ENCODE results near the gene GPR27. TPM values are rescaled to one million over a fixed set of nuclear protein-coding genes. Genes with fewer than 3 reads are reported as not detected.

Gene GPR27
- not detected for polyA plus RNA-seq (2012; ENCODE audit: low read depth, missing spikeins)

GRCh38 chr3:71753701-71754609 lies at the start of gene GPR27:
TSS of gene GPR27 (plus strand) at chr3:71753855. CDS start at chr3:71754050, 195 bp downstream.
- DNase-seq (ENCODE audit: insufficient read length, low spot score) (peak; percentile 27), FAIRE-seq (peak; percentile 54)
- TF ChIP-seq SPI1 (IDR thresholded peaks at IDR 0.05; ENCODE audit: low read depth, low read length) (no peak), TAF1 (IDR thresholded peaks at IDR 0.05; ENCODE audit: low read depth, low read length) (no peak), POLR2AphosphoS5 (IDR thresholded peaks at IDR 0.05; ENCODE audit: low read depth, low read length) (no peak), POU2F2 (IDR thresholded peaks at IDR 0.05; ENCODE audit: low read depth, low read length) (no peak), POLR2A (IDR thresholded peaks at IDR 0.05; ENCODE audit: low read depth, low read length) (no peak), PAX5 (IDR thresholded peaks at IDR 0.05; ENCODE audit: insufficient read depth, low read length, severe bottlenecking) (no peak)

GRCh38 chr3:71704915-71705314 lies 48.7 kb upstream of the GPR27 start:
- no peak for TF ChIP-seq POLR2A (IDR thresholded peaks at IDR 0.05; ENCODE audit: low read depth, low read length)
- FAIRE-seq (no peak), DNase-seq (ENCODE audit: insufficient read length, low spot score) (no peak)

GRCh38 chr3:71705681-71706080 lies 48.0 kb upstream of the GPR27 start:
- DNase-seq (ENCODE audit: insufficient read length, low spot score) (no peak), FAIRE-seq (no peak)
- no peak for TF ChIP-seq POU2F2 (IDR thresholded peaks at IDR 0.05; ENCODE audit: low read depth, low read length)
- no peak for TF ChIP-seq TAF1 (IDR thresholded peaks at IDR 0.05; ENCODE audit: low read depth, low read length)
- TF ChIP-seq PAX5 (IDR thresholded peaks at IDR 0.05; ENCODE audit: insufficient read depth, low read length, severe bottlenecking): no peak
- no peak for TF ChIP-seq SPI1 (IDR thresholded peaks at IDR 0.05; ENCODE audit: low read depth, low read length)
- TF ChIP-seq POLR2A (IDR thresholded peaks at IDR 0.05; ENCODE audit: low read depth, low read length): no peak
- no peak for TF ChIP-seq POLR2AphosphoS5 (IDR thresholded peaks at IDR 0.05; ENCODE audit: low read depth, low read length)

- DNase-seq (ENCODE audit: insufficient read length, low spot score): no peak
- TF ChIP-seq POU2F2 (IDR thresholded peaks at IDR 0.05; ENCODE audit: low read depth, low read length) (no peak), TAF1 (IDR thresholded peaks at IDR 0.05; ENCODE audit: low read depth, low read length) (no peak), PAX5 (IDR thresholded peaks at IDR 0.05; ENCODE audit: insufficient read depth, low read length, severe bottlenecking) (no peak), POLR2AphosphoS5 (IDR thresholded peaks at IDR 0.05; ENCODE audit: low read depth, low read length) (no peak), POLR2A (IDR thresholded peaks at IDR 0.05; ENCODE audit: low read depth, low read length) (no peak), SPI1 (IDR thresholded peaks at IDR 0.05; ENCODE audit: low read depth, low read length) (no peak)
- no peak for FAIRE-seq
Observed at GRCh38 chr3:71707595-71707994, 46.1 kb upstream of the GPR27 start.

GRCh38 chr3:71708476-71709105 lies 45.1 kb upstream of the GPR27 start:
- TF ChIP-seq POU2F2 (IDR thresholded peaks at IDR 0.05; ENCODE audit: low read depth, low read length): no peak
- no peak for TF ChIP-seq PAX5 (IDR thresholded peaks at IDR 0.05; ENCODE audit: insufficient read depth, low read length, severe bottlenecking)
- no peak for TF ChIP-seq POLR2A (IDR thresholded peaks at IDR 0.05; ENCODE audit: low read depth, low read length)
- TF ChIP-seq TAF1 (IDR thresholded peaks at IDR 0.05; ENCODE audit: low read depth, low read length): no peak
- TF ChIP-seq SPI1 (IDR thresholded peaks at IDR 0.05; ENCODE audit: low read depth, low read length): no peak
- no peak for TF ChIP-seq POLR2AphosphoS5 (IDR thresholded peaks at IDR 0.05; ENCODE audit: low read depth, low read length)
- no peak for FAIRE-seq
- DNase-seq (ENCODE audit: insufficient read length, low spot score): no peak

- TF ChIP-seq TAF1 (IDR thresholded peaks at IDR 0.05; ENCODE audit: low read depth, low read length) (no peak), PAX5 (IDR thresholded peaks at IDR 0.05; ENCODE audit: insufficient read depth, low read length, severe bottlenecking) (no peak), POU2F2 (IDR thresholded peaks at IDR 0.05; ENCODE audit: low read depth, low read length) (no peak), POLR2AphosphoS5 (IDR thresholded peaks at IDR 0.05; ENCODE audit: low read depth, low read length) (no peak), SPI1 (IDR thresholded peaks at IDR 0.05; ENCODE audit: low read depth, low read length) (no peak), POLR2A (IDR thresholded peaks at IDR 0.05; ENCODE audit: low read depth, low read length) (no peak)
- DNase-seq (ENCODE audit: insufficient read length, low spot score) (no peak), FAIRE-seq (no peak)
Observed at GRCh38 chr3:71709908-71710511, 43.6 kb upstream of the GPR27 start.

GRCh38 chr3:71710906-71711494 lies 42.7 kb upstream of the GPR27 start:
- DNase-seq (ENCODE audit: insufficient read length, low spot score) (no peak), FAIRE-seq (peak; percentile 89)
- no peak for TF ChIP-seq POU2F2 (IDR thresholded peaks at IDR 0.05; ENCODE audit: low read depth, low read length)
- TF ChIP-seq SPI1 (IDR thresholded peaks at IDR 0.05; ENCODE audit: low read depth, low read length): no peak
- no peak for TF ChIP-seq POLR2AphosphoS5 (IDR thresholded peaks at IDR 0.05; ENCODE audit: low read depth, low read length)
- no peak for TF ChIP-seq PAX5 (IDR thresholded peaks at IDR 0.05; ENCODE audit: insufficient read depth, low read length, severe bottlenecking)
- no peak for TF ChIP-seq TAF1 (IDR thresholded peaks at IDR 0.05; ENCODE audit: low read depth, low read length)
- no peak for TF ChIP-seq POLR2A (IDR thresholded peaks at IDR 0.05; ENCODE audit: low read depth, low read length)

- DNase-seq (ENCODE audit: insufficient read length, low spot score) (no peak), FAIRE-seq (no peak)
Observed at GRCh38 chr3:71713041-71713440, 40.6 kb upstream of the GPR27 start.

GRCh38 chr3:71714595-71714994 lies 39.1 kb upstream of the GPR27 start:
- DNase-seq (ENCODE audit: insufficient read length, low spot score) (no peak), FAIRE-seq (no peak)
- TF ChIP-seq PAX5 (IDR thresholded peaks at IDR 0.05; ENCODE audit: insufficient read depth, low read length, severe bottlenecking) (no peak), POU2F2 (IDR thresholded peaks at IDR 0.05; ENCODE audit: low read depth, low read length) (no peak), SPI1 (IDR thresholded peaks at IDR 0.05; ENCODE audit: low read depth, low read length) (no peak), TAF1 (IDR thresholded peaks at IDR 0.05; ENCODE audit: low read depth, low read length) (no peak), POLR2AphosphoS5 (IDR thresholded peaks at IDR 0.05; ENCODE audit: low read depth, low read length) (no peak), POLR2A (IDR thresholded peaks at IDR 0.05; ENCODE audit: low read depth, low read length) (no peak)

More at GRCh38 chr3:71713041-71713440, 40.6 kb upstream of the GPR27 start:
- TF ChIP-seq SPI1 (IDR thresholded peaks at IDR 0.05; ENCODE audit: low read depth, low read length) (no peak), PAX5 (IDR thresholded peaks at IDR 0.05; ENCODE audit: insufficient read depth, low read length, severe bottlenecking) (no peak), TAF1 (IDR thresholded peaks at IDR 0.05; ENCODE audit: low read depth, low read length) (no peak), POLR2A (IDR thresholded peaks at IDR 0.05; ENCODE audit: low read depth, low read length) (no peak)
